WTC11 (cell line): ENCODE data around the gene LIMD2.

Experiments
- ATF3 ChIP-seq: sonication (generic); formaldehyde crosslinking; conservative IDR thresholded peaks from 2 replicates; pipeline ENCODE4 v1.8.1; 2022; ENCODE audit warnings: mild to moderate bottlenecking, missing genetic modification reagents
- CTCF ChIP-seq: fragments of 200-600 bp; IDR thresholded peaks from 2 replicates; pipeline ENCODE4 v1.8.0; 2022; ENCODE audit warnings: antibody characterized with exemption
- FOXP1 ChIP-seq: sonication (generic); formaldehyde crosslinking; IDR thresholded peaks from 2 replicates; pipeline ENCODE4 v1.8.0; 2022; ENCODE audit warnings: missing genetic modification reagents, mild to moderate bottlenecking, moderate library complexity, borderline replicate concordance
- GABPB1 ChIP-seq: sonication (generic); formaldehyde crosslinking; IDR thresholded peaks from 2 replicates; pipeline ENCODE4 v1.8.1; 2023; ENCODE audit warnings: mild to moderate bottlenecking, missing genetic modification reagents
- SOX15 ChIP-seq: fragments of 250-450 bp; sonication (Bioruptor Pico); IDR thresholded peaks from 2 replicates; pipeline ENCODE4 v1.9.0; 2021; ENCODE audit warnings: mild to moderate bottlenecking

GRCh38 chr17:63741408-63742173 lies 41.7 kb upstream of the LIMD2 start, which contains the start of gene STRADA:
- TF ChIP-seq CTCF: no peak
- no peak for TF ChIP-seq GABPB1 (CRISPR knock-in tag)
- TF ChIP-seq FOXP1 (CRISPR knock-in tag): peak; percentile 77
- no peak for TF ChIP-seq ATF3 (CRISPR knock-in tag)
- no peak for TF ChIP-seq SOX15
